Measurements from ENCODE around the gene UQCR10.

GRCh38 chr22:29780748-29781676 is 13.8 kb downstream of the UQCR10 start:
- TF ChIP-seq GATA3 (IDR thresholded peaks at IDR 0.05; ENCODE audit: low read depth, low read length), result no peak
- TF ChIP-seq GATA2 (IDR thresholded peaks at IDR 0.05; ENCODE audit: low read depth, low read length), result no peak
